Neutrophil (primary cell): ENCODE data around the gene RAG1.
A peak's percentile ranks its signal among the peaks of the same experiment; 100 is the strongest.

Experiments
- H3K27ac ChIP-seq: fragments of 200-600 bp; sonication (generic); 2 replicates; pipeline ENCODE4 v1.5.1; 2016; ENCODE audit warnings: mild to moderate bottlenecking, moderate library complexity
- H3K27me3 ChIP-seq: fragments of 200-600 bp; sonication (generic); 2 replicates; pipeline ENCODE4 v1.6.0; 2016; ENCODE audit warnings: mild to moderate bottlenecking
- H3K36me3 ChIP-seq: fragments of 200-600 bp; sonication (generic); 2 replicates; pipeline ENCODE4 v1.5.1; 2017
- H3K4me1 ChIP-seq, 2 experiments: fragments of 200-600 bp in 1 of 2; sonication (generic) in 1 of 2; 1 replicate in 1 of 2; 2 replicates in 1 of 2; pipeline versions ENCODE4 v1.5.1 to v1.6.1; 2013 to 2016; ENCODE audit warnings: low read depth in 1 of 2, low read length in 1 of 2, mild to moderate bottlenecking in 1 of 2, moderate library complexity in 1 of 2; ENCODE audit not compliant: control insufficient read depth in 1 of 2, insufficient read depth in 1 of 2
- H3K4me3 ChIP-seq, 2 experiments: fragments of 200-600 bp in 1 of 2; sonication (generic) in 1 of 2; 1 replicate in 1 of 2; 2 replicates in 1 of 2; pipeline ENCODE4 v1.5.1; 2013 to 2016; ENCODE audit warnings: low read depth in 1 of 2, low read length in 1 of 2, mild to moderate bottlenecking in 1 of 2, moderate library complexity in 1 of 2
- H3K9me3 ChIP-seq: fragments of 200-600 bp; sonication (generic); 2 replicates; pipeline ENCODE4 v1.5.1; 2016
- TF ChIP-seq, protein P1 (sequence below): fragments of 200-600 bp; sonication (generic); IDR thresholded peaks from 2 replicates; pipeline ENCODE4 v1.5.1; 2016; ENCODE audit warnings: antibody characterized with exemption

The RAG1 gene

DNA sequence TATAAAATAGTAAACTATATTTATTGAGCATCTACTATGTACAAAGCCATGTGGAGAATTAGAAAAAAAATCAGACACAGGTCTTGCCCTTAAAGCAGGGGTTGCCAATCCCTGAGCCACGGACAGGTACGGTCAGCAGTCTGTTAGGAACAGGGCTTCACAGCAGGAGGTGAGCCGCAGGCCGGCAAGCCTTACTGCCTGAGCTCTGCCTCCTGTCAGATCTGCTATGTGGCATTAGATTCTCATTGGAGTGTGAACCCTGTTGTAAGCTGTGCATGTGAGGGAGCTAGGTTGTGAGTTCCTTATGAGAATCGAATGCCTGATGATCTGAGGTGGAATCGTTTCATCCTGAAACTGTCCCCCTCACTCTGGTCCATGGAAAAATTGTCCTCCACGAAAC is 32.4 kb downstream of the RAG1 start:
- H3K9me3 ChIP-seq: no peaks in the 10 kb centered on the region
- H3K36me3 ChIP-seq: no peaks in the 10 kb centered on the region
- H3K27ac ChIP-seq: no peak overlapping the region
- H3K4me1 ChIP-seq: peaks cover 2 to 16% of the 10 kb centered on the region in 2 experiments
- no peak overlapping the region for H3K4me3 ChIP-seq
- no peaks in the 10 kb centered on the region for H3K27me3 ChIP-seq
- TF ChIP-seq, protein P1, sequence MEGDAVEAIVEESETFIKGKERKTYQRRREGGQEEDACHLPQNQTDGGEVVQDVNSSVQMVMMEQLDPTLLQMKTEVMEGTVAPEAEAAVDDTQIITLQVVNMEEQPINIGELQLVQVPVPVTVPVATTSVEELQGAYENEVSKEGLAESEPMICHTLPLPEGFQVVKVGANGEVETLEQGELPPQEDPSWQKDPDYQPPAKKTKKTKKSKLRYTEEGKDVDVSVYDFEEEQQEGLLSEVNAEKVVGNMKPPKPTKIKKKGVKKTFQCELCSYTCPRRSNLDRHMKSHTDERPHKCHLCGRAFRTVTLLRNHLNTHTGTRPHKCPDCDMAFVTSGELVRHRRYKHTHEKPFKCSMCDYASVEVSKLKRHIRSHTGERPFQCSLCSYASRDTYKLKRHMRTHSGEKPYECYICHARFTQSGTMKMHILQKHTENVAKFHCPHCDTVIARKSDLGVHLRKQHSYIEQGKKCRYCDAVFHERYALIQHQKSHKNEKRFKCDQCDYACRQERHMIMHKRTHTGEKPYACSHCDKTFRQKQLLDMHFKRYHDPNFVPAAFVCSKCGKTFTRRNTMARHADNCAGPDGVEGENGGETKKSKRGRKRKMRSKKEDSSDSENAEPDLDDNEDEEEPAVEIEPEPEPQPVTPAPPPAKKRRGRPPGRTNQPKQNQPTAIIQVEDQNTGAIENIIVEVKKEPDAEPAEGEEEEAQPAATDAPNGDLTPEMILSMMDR: no peak

DNA sequence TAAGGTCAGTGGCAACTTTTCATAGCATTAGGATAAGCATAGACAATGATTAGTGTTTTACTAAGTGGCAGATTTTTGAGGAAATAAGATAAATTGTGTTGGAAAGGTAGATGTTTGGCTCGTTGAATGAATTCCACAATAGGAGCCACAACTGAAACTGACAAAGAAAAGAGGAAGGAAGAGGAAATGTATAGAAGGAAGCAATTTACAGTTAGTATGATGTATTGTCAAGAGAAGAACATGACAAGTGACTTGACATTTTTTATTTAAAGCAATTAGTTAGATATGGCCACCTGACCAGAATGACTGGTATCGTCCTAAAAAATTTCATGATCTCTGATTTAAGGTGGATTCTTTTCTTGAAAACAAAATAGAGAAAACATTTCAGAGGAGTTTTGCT is 33.3 kb downstream of the RAG1 start:
- Histone ChIP-seq H3K4me3 (no peak overlapping the region), H3K36me3 (no peaks in the 10 kb centered on the region), H3K27me3 (no peaks in the 10 kb centered on the region), H3K4me1 (peaks cover 2 to 13% of the 10 kb centered on the region in 2 experiments), H3K27ac (peak overlapping the region; percentile 49), H3K9me3 (no peaks in the 10 kb centered on the region)
- TF ChIP-seq, protein P1: no peak

GRCh38 chr11:36602135-36602534 is 34.3 kb downstream of the RAG1 start:
- Histone ChIP-seq H3K4me3 (no peak overlapping the region), H3K4me1 (peaks cover 2 to 13% of the 10 kb centered on the region in 2 experiments), H3K9me3 (no peaks in the 10 kb centered on the region), H3K27ac (no peak overlapping the region), H3K27me3 (no peaks in the 10 kb centered on the region), H3K36me3 (no peaks in the 10 kb centered on the region)
- TF ChIP-seq, protein P1: no peak

DNA sequence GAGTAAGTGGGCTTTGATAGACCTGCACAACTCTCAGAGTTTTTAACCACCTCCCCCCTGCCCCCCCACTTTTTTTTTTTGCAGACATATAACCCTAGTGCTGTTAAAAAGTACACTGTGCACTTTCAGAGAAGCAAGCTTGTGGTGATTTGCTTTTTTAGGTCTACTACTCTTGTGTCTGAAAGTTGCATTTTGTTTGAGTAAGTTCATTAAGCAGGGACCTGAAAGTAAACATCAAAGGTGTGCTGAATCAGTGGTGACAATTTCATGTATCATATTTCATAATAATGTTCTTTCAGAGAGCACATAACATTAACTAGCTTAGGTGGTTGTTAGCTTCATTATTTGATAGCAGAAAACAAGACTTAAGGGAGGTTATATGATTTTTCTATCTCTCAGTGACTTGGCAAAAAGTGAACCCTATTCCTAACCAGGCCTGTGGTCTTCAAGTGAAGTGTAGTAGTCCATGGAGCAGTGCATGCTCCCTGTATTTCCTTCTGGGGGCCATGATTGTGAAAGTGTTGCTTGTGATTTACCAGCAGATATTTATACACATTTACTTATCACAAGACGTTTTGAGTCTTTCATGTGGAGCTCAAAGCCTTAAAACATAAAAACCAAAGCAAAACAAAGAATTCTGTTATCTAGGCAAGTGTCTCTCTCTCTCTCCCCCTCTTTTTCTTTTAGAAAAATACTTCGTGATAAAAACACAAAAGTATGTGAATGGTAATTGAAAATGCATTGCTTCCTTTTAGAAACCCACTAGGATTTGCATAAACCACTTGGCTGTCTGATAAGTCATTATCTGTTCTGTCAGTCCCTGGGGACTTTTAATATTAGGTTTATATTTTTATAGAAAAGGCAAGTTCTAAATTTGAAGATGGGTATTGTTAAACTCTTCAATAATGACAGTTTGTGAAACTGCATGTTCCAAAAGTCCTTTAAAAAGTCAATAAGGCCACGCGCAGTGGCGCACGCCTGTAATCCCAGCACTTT is 37.7 kb downstream of the RAG1 start:
- no peak overlapping the region for H3K4me3 ChIP-seq
- H3K4me1 ChIP-seq: peaks cover 2 to 13% of the 10 kb centered on the region in 2 experiments
- H3K9me3 ChIP-seq: no peaks in the 10 kb centered on the region
- TF ChIP-seq, protein P1: no peak
- no peak overlapping the region for H3K27ac ChIP-seq
- no peaks in the 10 kb centered on the region for H3K36me3 ChIP-seq
- H3K27me3 ChIP-seq: no peaks in the 10 kb centered on the region

DNA sequence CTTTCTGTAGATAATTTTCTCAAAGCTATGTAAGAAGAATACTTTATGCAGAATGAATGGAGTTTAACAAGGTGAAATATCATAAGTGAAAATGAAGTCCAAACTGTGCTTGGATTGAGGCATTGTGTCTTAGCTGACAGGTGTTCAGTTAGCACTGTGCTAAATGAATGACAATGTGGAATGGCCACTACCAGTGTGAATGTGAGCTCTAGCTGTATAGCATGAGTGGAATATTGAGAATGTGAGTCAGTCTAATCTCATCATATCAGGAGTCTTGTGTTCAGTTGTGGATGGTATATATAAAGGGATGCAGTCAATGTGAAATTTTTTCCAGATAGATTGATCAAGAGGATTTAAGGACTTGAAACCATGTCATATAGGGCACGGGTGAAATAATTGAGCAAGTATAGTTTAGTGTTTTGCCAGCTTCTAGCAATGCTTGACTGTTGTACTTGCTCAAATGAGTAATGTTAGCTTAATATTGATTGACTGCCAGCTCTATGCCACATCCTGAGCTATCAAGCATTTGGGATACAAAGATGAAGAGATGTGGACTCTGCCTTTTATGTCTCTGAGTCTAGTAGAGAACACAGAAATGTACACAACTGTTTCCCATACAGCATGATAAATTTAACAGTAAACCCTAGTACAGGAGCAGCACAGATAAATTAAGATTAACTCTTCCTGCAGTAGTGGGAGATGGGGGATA is 40.8 kb downstream of the RAG1 start:
- Histone ChIP-seq H3K4me1 (no peaks in the 10 kb centered on the region), H3K36me3 (no peaks in the 10 kb centered on the region), H3K4me3 (no peak overlapping the region), H3K27me3 (no peaks in the 10 kb centered on the region), H3K27ac (no peak overlapping the region), H3K9me3 (no peaks in the 10 kb centered on the region)
- TF ChIP-seq, protein P1: no peak
